HG03045 (cell line): ENCODE results near the gene BTBD18.
"Not testable (repeated sequence)": the region's sequence is repeated elsewhere in the genome, so short reads cannot be mapped to it uniquely, and the experiment has no call there.

Experiments
- ATAC-seq: cut with Tn5 transposase; IDR thresholded peaks from one replicate; pipeline ENCODE4 v1.9.1; 2021; ENCODE audit warnings: mild to moderate bottlenecking, moderate library complexity; ENCODE audit not compliant: unreplicated experiment

BTBD18 gene

DNA sequence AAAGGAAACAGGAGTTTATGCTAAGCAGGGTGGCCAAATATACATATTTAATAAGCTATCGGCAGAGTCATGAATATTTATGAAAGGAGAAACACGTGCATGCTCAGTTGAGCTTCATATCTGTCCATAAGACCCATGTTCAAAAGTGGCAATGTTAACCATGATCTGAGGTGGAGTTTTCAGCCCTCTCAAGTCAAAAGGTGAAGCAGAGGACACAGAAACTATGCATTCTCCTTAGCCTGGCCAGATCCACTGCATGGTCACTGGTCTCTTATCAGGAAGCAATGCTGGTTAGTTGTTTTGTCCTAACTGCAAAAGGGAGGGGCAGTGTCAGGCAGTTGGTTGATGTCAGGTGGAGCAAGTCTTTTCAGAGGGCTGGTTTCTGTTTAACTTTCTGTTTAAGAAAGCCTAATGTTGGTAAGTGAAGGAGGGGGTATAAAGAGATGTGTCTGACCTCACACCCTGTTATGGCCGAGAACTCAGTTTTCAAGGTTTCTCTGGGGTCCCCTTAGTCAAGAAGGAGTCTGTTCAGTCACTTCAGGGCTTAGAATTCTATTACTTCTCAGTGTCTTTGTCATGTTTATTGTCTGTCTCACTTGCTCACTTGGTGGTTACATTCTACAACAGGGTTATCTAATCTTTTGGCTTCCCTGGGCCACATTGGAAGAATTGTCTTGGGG lies 15.9 kb downstream of the BTBD18 start:
- ATAC-seq, result no peak

DNA sequence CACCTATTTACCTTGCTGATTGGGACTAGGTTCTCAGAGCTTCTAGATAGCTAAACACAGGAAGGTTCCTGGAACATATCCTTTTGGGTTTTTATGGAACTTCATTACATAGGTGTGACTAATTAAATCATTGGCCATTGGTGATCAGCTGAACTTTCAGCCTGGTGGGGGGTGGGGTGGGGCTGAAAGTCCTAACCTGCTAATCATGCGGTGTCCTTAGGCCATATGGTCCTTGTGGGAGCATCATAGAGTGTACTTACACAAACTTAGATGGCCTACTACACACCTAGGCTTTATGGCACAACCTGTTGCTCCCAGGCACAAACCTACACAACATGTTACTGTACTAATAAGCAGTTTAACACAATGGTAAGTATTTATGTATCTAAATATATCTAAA lies 19.0 kb downstream of the BTBD18 start:
- ATAC-seq, result no peak

DNA sequence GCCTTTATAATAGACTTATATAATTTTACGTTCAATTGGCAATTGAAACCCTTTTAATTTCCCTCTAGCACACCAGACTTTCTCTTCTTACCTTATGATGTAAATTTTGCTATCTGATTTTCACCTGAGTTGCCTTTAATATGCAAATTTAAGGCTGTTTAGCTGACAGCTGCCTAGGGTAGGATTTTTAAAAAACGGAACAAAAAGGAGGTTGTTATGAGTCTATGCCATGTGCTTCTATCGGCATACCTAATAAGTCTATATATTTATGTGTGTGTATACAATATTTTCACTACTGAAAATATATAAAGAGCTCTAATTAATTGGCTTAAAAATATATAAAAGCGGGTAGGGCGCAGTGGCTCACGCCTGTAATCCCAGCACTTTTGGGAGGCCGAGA lies 22.1 kb downstream of the BTBD18 start:
- ATAC-seq, result no peak

DNA sequence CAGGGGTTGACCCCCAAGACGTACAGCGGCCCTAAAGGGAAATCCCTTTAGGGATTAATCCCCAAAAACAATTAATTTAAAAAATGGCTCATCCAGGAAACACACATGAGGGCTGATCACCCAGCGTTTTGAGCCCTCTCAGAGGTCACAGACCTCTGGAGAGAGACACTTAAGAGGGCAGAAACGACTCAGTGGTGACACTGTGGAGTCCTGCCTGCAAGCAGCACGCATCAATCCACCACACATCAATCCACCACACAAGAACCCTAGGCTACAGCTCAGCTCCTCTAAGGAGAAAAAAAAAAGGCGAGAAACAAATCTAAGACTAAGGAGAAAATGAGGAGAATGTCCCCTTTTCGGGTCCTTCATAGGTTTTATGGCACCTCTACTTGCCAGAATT lies 22.8 kb downstream of the BTBD18 start:
- no peak for ATAC-seq

DNA sequence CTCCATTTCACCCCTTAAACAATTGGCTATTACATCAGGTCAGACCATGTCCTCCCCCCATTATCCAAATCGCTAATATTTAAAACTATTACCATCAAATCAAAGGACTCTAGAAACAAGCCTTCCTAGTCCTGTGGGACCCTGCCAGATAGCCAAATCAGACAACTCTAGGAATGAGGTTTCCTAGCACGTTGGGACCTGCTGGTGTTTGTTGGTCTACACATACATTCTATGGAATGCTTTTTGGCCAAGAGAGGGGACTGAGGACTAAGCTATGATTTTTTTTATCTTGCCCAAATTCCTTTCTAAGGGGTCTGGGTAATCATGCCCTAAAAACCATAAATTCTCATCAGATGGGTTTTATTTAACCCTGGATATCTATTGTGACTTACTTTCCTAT lies 24.4 kb downstream of the BTBD18 start:
- ATAC-seq, result no peak

DNA sequence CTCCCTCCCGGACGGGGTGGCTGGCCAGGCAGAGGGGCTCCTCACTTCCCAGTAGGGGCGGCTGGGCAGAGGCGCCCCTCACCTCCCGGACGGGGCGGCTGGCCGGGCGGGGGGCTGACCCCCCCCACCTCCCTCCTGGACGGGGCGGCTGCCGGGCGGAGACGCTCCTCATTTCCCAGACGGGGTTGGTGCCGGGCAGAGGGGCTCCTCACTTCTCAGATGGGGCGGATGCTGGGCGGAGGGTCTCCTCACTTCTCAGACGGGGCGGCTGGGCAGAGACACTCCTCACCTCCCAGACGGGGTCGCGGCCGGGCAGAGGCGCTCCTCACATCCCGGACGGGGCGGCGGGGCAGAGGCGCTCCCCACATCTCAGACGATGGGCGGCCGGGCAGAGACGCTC lies 34.9 kb downstream of the BTBD18 start:
- not testable (repeated sequence) for ATAC-seq

DNA sequence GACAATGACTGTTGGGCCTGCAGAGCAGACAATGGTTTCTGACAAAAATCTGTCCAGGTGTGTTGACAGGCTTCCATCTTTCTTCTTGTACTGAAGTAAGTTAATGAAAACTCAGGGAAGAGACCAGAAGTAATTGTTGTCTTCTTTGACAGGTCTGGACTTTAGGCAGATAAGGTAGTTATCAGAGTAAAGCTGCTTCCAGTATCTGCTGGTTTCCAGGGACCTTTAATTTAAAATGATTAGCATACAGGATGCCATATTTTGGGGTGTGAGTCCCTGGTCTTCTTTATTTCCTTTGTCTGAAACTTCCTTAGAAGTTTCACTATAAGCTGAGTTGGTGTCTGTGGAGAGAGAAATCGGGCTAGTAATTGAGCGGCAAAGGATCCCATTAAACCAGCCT lies 37.8 kb downstream of the BTBD18 start:
- no peak for ATAC-seq

DNA sequence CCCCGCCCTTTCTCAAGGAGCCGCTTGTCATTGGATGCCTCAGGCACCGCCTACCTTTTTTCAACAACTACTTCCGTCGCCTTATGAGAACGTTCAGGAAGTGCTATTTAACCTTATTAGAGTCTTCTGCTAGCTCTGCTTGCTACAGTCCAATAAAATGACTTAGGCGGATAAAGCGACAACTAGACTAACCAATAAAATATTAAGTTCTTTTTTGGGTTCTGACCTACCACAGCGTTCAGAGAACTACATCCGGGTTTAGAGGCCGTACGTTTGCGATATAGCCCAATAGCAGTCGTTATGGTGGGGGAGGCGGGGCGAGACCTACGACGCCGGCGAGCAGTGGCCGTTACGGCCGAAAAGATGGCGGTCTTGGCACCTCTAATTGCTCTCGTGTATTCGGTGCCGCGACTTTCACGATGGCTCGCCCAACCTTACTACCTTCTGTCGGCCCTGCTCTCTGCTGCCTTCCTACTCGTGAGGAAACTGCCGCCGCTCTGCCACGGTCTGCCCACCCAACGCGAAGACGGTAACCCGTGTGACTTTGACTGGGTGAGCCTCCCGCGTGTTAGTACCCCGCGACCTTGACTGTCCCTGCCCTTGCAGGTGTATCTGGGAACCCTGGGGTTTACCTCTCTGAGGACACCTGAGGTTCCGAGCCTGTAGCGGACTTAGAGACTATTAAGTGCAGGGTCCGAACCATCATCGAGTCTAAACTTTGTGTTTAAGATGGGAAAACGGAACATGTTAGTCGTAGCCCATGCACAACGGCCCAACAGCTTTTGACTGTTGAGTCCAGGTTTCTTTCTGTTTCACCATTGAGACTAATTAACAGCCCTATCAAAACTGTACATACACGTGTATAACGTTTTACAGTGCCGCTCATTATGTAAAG lies 39.1 kb downstream of the BTBD18 start, which contains the start of gene TMX2:
TSS of gene TMX2 (plus strand) at position 338 of the 895 bp plus-strand sequence. CDS start at position 364, 26 bp downstream.
- ATAC-seq, result peak; percentile 93

DNA sequence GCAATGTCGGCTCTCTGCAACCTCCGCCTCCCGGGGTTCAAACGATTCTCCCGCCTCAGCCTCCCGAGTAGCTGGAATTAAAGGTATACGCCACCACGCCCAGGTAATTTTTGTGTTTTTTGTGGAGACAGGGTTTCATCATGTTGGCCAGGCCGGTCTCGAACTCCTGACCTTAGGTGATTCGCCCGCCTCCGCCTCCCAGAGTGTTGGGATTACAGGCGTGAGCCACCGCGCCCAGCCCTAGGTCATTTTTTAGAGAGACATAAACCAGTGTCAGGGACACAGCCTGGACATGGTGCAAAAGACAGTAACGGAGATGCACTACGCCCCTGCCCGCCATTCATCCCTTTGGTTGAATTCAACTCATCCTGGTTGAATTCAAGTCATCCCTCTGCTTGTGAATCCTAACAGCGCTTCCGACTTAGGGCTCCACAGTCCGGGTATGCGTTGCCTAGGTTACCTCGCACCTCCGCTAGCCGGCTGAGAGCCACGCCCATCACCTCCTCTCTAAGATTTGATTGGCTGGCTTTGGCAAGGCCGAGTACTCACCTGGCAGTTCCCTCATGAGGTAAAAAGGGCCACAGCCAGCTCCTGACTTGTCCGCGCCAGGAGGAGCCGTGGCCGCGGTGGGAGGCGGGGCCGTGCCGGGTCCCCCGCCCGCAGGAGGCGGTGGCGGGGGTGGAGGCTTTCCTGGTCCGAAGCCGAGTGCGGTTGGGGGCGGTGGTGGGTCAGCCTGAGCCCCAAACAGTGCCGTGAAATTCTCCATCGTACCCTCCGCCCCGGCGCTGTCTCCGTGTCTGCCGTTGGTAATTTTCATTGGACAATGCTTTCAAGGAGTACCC lies 40.0 kb downstream of the BTBD18 start, which contains the start of gene MED19:
TSS of gene MED19 (minus strand) at position 802 of the 842 bp plus-strand sequence. CDS start at position 766, 36 bp downstream.
- peak; percentile 49 for ATAC-seq

DNA sequence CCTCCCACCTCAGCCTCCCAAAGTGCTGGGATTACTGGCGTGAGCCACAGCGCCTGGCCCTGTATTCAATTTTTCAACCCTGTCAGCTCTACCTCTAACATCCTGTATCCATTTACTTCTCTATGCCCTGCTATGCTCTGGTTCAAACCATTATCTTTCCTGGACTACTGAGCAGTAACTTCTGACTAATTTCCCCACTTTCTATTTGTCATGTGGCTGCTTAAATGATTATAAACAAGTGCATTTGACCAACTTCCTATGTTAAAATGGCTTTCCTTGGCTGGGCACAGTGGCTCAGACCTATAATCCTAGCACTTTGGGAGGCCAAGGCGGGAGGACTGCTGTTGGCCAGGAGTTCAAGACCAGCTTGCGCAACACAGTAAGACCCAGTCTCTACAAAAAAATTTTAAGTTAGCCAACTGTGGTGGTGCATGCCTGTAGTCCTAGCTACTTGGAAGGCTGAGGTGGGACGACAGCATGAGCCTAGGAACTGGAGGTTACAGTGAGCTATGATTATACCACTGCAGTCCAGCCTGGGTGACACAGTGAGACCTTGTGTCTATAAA lies 41.7 kb downstream of the BTBD18 start:
- no peak for ATAC-seq

DNA sequence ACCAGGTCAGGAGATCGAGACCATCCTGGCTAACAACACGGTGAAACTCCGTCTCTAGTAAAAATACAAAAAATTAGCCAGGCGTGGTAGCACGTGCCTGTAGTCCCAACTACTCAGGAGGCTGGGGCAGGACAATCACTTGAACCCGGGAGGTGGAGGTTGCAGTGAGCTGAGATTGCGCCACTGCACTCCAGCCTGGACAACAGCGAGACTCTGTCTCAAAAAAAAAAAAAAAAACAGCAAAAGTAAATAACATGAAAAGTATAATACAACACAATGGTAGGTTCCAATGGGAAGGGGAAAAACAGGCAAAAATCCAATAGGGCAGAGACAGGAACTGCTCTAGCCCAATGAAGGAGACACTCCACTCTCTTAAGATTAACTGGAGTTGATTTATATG lies 46.2 kb downstream of the BTBD18 start:
- ATAC-seq, result not testable (repeated sequence)

DNA sequence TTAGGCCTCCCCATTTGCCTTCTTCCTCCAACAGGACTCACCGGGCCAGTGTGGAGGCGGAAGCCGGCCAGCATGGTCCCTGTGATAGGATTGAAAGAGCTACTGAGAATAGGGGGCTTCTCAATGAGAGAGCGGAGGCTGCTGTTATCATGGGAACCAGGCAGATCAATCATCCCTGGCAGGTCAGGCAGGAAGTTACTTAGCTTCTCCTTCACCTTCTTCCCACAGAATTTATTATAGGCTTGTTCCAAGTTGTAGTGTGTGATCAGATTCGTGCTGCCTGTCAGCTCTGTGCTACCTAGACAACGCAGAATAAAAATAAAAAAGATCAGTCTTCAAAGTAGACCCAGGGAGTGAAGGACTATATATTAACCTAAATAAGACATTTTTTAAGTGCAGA lies 46.7 kb downstream of the BTBD18 start:
- ATAC-seq, result no peak

DNA sequence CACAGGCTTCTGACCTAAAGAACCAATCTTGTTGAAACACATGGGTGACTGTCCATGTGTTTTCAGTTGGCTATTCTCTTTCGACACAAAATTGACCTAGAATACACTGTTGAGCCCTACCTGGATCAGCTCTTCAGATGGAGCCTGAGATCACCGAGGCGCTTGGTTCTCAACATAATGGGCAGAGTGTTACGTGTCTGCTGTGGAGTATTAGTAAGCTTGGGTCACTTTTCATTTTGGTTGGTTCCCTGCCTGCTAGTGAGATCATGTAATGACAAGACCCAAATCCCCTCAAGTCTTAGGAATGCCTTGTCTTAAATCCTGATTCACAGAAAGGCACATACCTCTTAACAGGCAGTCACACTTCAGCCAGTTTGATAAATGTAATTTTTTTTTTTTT lies 48.3 kb downstream of the BTBD18 start:
- no peak for ATAC-seq

DNA sequence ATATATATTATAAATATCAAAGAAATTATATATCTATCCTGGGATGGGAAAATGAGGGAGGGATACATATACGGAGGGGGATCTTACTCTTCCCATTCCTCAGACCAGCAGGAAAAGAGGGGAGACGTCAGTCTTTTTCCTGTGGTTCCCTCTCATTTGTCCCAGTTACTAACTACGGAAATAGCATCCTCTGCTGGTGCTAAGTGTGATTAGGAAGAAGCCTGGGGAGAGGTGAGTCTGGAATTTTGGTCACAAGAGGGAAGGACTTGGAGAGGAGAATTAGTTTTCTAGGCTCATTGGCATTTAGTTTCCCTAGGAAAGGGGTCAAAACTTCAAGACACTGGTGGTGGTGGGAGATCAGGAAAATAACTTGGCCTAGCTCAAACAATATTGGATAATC lies 51.2 kb downstream of the BTBD18 start:
- no peak for ATAC-seq

DNA sequence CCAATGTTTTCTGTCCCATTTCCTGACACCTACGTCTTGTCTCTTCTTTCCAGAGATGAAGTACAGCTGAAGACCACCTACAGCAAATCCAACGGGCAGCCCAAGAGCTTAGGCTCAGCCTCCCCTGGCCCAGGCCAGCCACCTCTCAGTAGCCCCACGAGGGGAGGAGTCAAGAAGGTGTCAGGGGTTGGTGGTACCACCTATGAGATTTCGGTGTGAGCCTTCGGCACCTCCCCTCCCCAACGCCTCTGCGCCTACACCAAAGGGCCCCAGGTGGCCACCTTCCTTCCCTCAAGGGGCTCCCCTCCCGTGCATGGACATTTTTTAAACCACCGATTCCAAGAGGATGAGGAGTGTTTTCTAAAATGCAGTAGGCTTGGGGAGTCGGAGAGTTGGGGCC lies 51.8 kb downstream of the BTBD18 start:
- no peak for ATAC-seq

DNA sequence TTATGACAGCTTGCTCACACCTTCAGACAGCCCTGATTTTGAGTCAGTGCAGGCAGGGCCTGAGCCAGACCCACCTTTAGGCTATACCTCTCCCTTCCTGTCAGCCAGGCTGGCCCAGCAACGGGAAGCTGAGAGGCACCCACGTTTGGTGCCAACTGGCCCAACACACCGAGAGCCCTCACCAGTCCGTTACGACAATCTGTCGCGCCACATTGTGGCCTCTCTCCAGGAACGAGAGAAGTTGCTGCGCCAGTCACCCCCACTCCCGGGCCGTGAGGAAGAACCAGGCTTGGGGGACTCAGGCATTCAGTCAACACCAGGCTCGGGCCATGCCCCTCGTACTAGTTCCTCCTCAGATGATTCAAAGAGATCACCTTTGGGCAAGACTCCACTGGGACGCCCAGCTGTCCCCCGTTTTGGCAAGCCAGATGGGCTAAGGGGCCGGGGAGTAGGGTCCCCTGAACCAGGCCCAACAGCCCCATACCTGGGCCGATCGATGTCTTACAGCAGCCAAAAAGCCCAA lies 52.7 kb downstream of the BTBD18 start:
- ATAC-seq, result no peak
